ENCODE data around the gene OTULINL.
"Not testable (repeated sequence)": the region's sequence is repeated elsewhere in the genome, so short reads cannot be mapped to it uniquely, and the experiment has no call there.

Gene OTULINL

DNA sequence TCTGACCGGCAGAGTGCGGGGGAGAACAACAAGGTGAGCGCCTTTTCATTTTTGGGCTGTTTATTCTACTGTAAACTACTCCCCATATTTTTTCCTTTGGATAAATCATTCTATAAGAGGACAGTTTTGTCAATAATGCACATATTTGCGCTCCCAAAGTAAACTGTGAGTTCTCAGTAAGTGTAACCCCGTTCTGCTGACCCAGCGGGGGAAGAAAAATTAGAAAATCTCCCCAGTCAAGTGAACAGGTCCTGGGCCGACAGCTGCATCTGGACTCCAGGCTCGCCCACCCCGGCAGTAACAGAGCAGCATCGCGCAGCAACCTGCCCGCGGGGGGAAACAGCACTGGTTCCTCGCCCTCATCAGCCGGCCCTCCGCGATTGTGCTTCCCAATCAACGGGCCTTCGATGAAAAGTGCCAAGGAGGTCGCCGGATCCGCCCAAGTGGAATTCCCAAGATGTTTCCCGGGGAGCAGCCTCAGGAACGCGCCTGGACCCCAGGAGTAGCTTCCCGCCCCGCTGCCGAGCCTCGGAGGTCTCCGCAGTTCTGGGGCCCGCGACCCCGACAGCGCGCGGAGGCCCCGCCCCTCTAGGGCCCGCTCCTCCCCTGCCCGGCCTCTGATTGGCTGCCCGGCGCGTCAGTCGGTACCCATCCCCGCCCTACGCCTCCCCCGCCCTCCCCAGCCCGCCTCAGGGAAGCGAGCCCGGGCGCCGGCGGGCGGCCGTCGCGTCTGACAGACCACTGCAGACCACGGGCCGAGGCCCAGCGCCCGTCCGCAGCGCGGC lies at the start of gene OTULINL:
Gene OTULINL, plus strand, starts transcription at position 687 of the 785 bp plus-strand sequence. CDS start 103 bp downstream, outside the sequence.
- peak in 57 of 58 donors; percentile 12 to 89 (median 67) for DNase-seq

DNA sequence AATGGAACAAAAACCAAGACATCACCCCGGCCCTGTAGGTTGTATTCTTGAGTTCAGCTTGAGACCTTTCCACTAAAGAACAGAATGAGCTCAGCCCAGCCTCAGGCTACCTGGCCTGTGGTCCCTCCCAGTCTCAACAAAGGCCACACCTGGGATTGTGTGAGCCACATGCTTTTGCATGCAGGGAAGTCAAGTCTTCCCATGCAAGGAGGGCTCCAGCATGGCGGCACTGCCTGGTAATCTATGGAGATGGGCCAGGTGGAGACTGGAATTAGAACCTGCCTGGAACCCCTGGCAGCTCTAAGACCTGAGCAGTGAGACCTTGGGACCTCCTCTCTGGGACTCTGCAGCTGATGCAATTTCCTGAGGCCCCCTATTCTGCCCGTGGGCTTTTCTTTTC lies 49.4 kb upstream of the OTULINL start:
- no peak for DNase-seq

DNA sequence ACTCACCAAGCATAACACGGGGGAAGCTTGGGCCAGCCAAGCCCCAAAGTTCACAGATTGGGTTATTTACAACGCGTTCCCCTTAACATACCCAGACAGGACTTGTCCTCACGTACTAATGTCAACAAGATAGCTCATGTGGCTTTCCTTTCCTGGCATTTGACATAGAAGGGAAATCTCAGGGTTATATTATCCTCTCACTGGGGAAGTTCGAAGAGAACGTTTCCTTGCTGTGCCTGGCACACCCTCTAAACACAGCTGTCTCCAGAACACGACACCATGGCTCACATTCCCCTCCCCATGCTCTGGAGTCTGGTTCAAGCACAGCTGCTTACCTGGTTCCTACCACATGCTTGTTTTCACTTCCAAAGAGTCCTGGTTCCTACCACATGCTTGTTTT lies 46.8 kb upstream of the OTULINL start:
- DNase-seq: no peak

DNA sequence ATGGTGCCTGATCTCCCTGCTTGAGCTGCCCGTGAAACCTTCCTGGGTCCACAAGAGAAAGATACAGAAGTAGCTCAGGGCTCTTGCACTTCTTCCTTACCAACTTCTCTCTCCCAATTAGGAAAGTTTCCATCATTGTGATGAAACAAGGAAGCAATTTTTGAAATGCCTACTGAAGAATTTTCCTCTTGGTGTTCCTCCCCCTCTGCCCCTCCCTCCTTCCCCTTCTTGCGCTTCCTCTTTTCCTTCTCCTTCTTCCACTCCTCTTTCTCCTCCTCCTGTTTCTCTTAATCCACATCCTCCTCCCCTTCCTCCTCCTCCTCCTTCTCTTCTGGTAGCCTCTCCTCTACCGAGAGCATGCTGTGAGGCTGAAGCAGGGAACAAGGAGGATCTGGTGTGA lies 36.3 kb upstream of the OTULINL start:
- DNase-seq: no peak

DNA sequence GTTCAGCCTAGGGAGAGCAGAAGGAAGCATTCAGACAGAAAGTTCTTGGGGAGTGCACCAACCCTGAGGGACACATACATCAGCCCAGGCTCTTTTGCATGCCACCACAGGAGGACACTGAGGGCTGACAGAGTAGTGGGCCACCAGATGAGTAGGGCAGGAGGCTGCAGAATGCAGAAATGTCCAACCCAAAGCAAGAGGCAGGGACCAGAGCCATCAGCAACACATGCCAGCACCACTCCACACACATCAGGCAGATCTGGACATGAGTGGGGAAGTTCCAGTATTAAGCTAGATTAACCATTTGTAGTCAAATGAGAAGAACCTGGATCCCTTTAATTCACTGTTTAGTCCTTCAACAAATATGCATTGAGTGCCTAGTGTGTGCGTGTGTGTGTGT lies 35.7 kb upstream of the OTULINL start:
- no peak for DNase-seq

DNA sequence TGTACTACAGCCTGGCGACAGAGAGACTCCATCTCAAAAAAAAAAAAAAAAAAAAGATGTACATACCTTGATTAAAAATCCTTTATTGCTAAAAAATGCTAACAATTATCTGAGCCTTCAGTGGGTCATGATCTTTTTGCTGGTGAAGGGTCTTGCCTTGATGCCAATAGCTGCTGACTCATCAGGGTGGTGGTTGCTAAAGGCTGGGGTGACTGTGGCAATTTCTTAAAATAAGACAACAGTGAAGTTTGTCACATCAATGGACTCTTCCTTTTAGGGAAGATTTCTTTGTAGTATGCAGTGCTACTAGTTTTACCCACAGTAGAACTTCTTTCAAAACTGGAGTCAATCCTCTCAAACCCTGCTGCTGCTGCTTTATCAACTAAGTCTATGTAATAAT lies 33.9 kb upstream of the OTULINL start:
- no peak for DNase-seq

DNA sequence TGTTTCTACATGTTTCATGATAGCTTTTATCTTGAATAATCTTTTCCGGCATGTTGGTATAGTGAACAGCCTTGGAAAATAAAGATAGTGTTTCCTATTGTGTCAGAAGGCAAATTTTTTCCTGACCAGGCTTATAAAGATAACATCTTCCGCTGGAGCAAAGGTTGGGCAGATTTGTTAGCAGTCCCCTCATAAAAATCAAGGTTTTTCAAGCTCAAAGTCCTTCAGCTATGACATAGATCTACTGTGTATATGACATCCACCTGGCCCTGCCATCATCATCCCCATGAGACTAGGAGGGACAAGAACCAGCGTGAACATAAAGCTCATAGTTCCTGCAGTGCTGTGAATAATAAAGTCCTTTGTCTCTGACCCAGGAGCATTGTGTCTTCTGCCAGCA lies 30.4 kb upstream of the OTULINL start:
- no peak for DNase-seq

DNA sequence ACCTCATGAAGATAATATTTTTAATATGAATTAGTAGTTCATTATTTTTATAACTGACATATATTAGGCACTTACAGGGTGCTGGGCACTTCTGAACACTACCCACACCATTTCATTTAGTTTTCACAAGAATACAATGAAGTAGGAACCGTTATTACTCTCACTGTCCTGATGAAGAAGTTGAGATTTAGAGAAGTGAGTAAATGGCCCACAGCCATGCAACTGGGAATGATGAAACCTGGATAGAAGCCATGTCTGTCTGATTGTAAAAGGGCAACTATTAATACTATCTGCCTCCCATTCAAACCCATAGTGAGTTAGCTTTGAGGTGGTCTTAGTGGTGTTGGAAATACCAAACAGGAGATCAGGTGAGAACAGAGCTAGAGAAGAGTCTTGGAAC lies 29.6 kb upstream of the OTULINL start:
- no peak for DNase-seq

DNA sequence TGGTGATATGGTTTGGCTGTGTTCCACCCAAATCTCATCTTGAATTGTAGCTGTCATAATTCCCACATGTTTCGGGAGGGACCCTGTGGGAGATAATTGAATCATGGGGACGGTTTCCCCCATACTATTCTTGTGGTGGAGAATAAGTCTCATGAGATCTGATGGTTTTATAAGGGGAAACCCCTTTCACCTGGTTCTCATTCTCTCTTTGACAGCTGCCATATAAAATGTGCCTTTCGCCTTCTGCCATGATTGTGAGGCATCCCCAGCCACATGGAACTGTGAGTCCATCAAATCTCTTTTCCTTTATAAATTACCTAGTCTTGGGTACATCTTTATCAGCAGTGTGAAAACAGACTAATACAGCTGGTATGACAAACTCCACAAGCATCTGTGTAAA lies 27.3 kb upstream of the OTULINL start:
- DNase-seq: not testable (repeated sequence)

DNA sequence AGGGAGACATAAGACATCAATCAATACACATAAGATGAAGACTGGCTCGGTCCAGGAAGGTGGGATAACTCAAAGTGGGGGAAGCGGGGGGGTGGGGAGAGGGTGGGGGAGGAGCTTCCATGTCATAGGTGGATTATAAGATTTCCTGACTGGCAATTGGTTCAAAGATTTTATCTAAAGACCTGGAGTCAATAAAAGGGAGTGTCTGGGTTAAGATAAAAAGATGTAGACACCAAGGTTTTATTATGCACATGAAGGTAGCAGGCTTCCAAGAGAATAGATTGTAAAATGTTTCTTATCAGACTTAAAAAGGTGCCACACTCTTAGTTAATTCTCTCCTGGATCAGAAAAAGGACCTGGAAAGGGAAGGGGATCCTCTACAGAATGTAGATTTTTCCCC lies 25.6 kb upstream of the OTULINL start:
- no peak for DNase-seq

DNA sequence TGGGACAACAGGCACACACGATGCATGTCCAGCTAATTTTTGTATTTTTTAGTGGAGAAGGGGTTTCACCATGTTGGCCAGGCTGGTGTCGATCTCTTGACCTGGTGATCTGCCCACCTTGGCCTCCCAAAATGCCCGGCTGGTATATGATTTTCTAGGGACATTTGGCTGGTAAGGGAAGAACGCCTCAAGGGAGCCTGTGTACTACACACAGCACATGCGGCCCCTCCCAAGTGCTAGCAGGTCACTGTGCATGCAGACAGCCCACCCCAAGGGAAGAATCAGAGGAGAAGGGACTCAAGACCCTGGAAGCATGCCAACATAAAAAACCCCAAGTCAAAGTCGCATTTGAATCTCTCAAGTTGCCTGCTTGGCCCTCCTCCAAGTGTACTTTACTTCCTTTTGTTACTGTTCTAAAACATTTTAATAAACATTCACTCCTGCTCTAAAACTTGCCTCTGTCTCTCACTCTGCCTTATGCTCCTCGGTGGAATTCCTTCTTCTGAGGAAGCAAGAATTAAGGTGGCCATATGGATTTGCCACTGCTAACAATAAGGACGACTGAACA lies 24.3 kb upstream of the OTULINL start:
- no peak for DNase-seq

DNA sequence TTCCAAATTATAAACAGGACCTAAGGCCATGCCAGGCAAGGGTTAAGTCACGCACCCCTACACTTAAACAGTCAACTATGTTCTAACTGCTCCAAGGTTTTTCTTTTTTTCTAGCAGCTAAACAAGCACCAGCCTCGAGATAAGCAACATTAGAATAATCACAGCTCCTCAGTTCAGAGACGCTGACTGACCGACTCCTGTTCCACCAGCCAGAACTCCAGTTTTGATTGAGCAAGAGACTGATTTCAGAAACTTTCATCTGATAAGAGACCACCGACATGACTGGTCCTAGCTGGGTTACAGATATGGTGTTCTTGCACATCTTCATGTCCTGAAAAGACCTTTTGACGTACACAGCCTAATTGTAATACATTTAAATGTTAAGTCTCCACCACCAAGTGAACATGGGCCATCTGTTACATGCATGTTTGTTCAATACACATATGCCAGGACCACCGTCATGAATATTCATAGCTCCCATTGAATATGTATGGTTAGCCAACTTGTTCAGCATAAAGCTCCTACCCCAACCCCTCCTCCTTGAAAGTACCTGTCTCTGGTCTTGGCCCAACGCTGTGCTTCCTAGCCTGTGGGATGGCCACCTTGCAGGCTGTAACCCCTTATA lies 23.7 kb upstream of the OTULINL start:
- no peak for DNase-seq

DNA sequence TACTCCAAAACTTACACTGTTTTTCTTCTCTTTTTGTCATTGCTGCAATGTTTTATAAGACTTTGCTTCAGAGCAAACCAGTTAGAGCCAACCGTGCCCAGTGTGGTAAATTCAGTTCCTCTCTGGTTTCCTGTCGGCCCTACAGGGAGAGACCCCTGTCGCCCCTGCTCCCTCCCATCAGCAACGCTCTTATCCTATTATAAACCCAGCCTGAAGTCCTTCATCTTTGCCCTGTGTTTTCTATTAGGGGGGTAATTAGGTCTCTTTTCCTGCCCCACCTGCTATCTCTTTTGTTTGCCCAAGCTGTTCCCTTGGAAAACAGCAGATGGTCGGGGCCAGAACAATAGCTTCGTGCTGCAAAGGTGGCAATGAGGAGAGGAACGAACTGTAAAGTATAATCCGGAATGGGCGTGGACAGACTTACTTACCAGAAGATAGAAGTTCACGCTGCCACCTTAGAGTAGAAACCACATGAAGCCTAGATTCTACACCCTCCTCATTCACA lies 21.4 kb upstream of the OTULINL start:
- no peak for DNase-seq

DNA sequence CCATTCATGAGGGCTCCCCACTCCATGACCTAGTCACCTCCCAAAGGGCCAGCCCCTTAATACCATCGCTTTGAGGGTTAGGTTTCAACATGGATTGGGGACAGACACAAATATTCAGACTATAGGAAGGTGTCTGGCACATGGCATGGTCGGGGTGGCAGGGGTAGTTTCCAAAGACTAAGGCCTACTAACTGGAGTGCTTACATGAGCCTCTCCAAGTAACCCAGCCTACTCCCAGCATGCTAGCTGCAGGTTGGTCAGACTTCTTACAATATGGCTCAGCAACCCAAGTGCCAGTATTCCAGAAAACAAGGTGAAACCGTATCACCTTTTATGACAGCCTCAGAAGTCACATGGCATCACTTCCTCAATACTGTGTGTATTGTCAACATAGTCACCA lies 19.9 kb upstream of the OTULINL start:
- DNase-seq: no peak

DNA sequence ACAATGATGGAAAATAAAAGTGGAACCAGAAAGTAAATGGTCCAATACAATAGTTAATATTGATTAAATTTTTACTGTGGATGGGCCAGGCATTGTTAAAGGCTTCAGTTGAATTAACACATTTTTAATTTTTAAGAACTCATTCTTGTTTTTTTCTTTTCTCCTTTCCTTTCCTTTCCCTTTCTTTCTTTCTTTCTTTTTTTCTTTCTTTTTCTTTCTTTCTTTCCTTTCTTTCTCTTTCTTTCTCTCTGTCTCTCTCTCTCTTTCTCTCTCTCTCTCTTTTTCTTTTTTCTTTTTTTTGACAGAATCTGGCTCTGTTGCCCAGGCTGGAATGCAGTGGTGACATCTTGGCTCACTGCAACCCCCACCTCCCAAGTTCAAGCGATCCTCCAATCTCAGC lies 13.3 kb upstream of the OTULINL start:
- DNase-seq: no peak

DNA sequence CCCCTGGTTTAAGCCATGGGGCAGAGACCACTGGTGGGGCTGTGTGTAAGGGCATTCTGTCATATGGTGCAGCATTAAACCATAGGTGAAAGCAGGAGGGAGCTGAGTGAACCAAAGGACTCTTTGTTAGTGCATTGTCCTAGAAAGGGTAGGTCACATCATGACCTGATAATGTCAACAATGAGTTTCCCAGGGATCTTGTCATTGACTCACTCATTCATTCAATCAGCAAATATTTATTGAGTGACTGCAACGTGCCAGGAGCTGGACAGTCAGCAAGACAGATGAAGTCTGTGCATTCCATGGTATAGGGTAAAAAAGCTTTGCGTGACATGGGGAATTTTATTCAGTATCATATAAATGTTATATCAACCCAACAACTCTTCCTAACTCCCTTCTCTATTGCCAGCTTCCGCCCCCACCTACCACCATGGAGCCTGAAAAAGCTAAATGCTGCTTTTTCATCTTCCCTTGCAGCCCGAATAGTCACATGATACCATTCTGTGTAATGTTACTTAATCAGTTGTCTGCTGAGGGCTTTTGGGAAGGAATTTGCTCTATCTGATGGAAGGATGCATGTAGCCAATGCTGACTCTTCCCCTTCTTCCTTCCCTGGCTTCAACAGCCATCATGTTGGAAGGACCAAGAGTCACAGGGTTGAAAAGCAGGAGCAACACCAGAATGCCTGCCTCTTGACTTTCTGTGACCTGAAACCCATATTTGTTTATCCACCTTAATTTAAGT lies 11.5 kb upstream of the OTULINL start:
- DNase-seq: no peak

DNA sequence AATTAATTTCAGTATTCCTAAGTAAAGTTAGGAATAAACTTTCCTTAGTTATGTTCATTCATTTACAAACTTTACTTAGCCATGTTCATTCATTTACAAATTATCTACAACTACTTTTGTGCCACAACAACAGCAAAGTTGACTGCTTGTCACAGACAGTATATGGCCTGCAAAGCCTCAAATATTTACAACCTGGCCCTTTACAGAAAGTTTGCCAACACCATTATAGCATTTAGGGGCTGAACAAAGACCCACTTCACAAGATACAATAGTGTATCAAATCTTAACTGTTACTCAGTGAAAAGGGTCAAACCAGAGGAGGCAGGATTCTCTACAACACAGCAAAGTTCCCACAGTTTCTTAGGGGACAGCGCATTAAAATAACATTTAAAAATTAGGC lies 9.7 kb upstream of the OTULINL start:
- no peak for DNase-seq

DNA sequence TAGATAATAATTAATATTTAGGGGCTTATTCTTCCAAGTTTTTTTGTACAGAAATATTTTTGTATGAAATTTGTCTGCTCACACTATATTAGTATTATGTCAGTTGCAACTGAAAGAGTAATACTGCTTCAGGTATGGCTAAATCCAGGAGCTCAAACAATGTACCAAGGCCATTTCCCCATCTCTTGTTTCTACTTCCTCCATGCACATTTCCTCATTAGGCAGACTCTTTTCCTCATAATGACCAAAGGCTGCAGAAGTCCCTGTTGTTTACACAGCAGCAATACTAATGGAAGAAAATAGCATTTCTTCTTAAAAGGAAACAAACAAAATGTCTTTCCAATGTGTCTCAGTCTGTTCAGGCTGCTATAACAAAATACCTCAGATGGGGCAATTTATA lies 9.2 kb upstream of the OTULINL start:
- no peak for DNase-seq

DNA sequence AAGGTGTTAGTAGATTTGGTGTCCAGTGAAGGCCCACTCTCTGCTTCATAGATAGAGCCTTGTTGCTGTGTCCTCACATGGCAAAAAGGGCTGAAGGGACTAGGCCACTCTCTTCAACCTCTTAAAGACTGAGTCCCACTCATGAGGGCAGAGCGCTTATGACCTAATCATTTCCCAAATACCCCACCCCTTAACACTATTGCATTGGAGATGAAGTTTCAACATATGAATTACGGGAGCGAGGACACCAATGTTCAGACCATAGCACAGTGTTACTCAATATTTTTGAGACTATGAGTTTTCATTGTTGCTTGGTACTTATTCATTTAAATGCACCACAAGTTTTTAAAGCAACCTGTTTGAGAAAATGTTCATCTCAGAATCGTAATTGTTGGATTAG lies 8.8 kb upstream of the OTULINL start:
- no peak for DNase-seq

DNA sequence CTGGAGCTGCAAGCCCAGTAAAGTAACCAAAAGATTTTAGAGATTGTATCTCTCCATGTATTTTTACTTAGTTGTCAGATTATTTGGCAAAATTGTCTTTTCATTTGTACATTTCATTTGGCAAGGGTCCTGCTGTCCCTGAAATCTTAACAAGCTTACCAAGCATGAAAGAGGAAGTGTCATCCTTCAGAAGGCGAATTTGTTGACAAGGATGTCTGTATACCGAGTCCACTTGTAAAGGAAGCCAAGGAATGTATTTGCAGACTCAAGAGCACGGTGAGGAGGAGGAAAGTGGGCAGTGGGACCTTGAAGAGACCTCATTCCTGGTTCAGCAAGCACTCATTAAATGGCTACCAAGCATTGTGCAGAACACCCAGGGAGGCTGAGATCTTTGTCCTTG lies 7.5 kb upstream of the OTULINL start:
- DNase-seq: no peak

DNA sequence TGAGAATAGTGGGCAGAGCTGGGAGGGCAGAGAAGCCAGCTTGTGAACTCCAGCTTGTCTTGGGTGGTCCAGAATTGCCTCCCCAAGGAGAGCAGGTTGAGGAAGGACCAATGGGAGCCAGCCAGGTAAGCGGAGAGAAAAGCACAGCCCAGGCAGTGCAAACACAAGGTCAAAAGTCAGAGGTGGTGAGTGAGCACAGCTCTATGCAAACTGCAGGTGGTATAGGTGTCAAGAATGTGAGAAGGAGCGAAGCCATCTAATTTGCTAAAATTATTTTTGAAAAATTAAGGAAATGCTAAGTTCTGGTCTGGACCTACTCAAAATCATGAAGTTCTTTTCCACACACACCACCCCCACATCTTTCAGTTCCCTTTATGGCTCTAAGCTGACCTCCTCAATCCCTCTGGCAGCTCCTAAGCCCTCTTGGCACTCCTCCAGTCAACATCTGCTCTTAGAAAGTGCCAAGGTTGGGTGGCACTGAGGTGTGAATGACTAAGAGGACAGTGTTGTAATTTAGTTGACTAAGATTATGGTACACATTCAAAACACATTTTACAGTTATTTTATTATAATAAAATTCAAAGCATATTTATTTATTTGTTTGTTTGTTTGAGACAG lies 6.6 kb upstream of the OTULINL start:
- DNase-seq: peak in 4 of 58 donors; percentile 7 to 26 (median 13)
